Neuron (in vitro differentiated cells): ENCODE results near the gene ZNF280B.
"Not testable (repeated sequence)": the region's sequence is repeated elsewhere in the genome, so short reads cannot be mapped to it uniquely, and the experiment has no call there.

Experiments
- H2AFZ ChIP-seq: one replicate; pipeline ENCODE4 v1.6.1; 2013; ENCODE audit warnings: low read depth, mild to moderate bottlenecking, inconsistent platforms, low read length, moderate library complexity
- H3K27me3 ChIP-seq: one replicate; pipeline ENCODE4 v1.6.1; 2013; ENCODE audit warnings: low read length; ENCODE audit not compliant: insufficient read depth
- H3K36me3 ChIP-seq: one replicate; pipeline ENCODE4 v1.6.1; 2013; ENCODE audit warnings: low read length; ENCODE audit not compliant: insufficient read depth
- H3K4me1 ChIP-seq: one replicate; pipeline ENCODE4 v1.6.1; 2013; ENCODE audit warnings: low read length; ENCODE audit not compliant: insufficient read depth
- H3K4me3 ChIP-seq: 2 replicates; pipeline ENCODE4 v1.5.1; 2013; ENCODE audit warnings: mild to moderate bottlenecking, low read length, moderate library complexity
- H3K9me3 ChIP-seq: one replicate; pipeline ENCODE4 v1.6.1; 2013; ENCODE audit warnings: low read length

ZNF280B gene

GRCh38 chr22:22484023-22484422 lies 24.5 kb downstream of the ZNF280B start:
- no peak overlapping the region for H3K4me3 ChIP-seq
- H3K9me3 ChIP-seq: no peaks in the 10 kb centered on the region
- peaks cover 31% of the 10 kb centered on the region for H3K36me3 ChIP-seq
- H2AFZ ChIP-seq: no peak overlapping the region
- no peaks in the 10 kb centered on the region for H3K27me3 ChIP-seq
- no peaks in the 10 kb centered on the region for H3K4me1 ChIP-seq

- no peaks in the 10 kb centered on the region for H3K9me3 ChIP-seq
- peaks cover 6% of the 10 kb centered on the region for H3K4me1 ChIP-seq
- H3K4me3 ChIP-seq: no peak overlapping the region
- peaks cover 7% of the 10 kb centered on the region for H3K36me3 ChIP-seq
- no peaks in the 10 kb centered on the region for H3K27me3 ChIP-seq
- no peak overlapping the region for H2AFZ ChIP-seq
These were observed 27.6 kb downstream of the ZNF280B start for GRCh38 chr22:22480940-22481339.

- H3K9me3 ChIP-seq: no peaks in the 10 kb centered on the region
- no peak overlapping the region for H3K4me3 ChIP-seq
These were observed 28.5 kb downstream of the ZNF280B start for GRCh38 chr22:22479999-22480532.

GRCh38 chr22:22479116-22479515 lies 29.4 kb downstream of the ZNF280B start:
- H3K27me3 ChIP-seq: no peaks in the 10 kb centered on the region
- peaks cover 13% of the 10 kb centered on the region for H3K4me1 ChIP-seq
- H3K4me3 ChIP-seq: no peak overlapping the region
- no peaks in the 10 kb centered on the region for H3K36me3 ChIP-seq
- no peaks in the 10 kb centered on the region for H3K9me3 ChIP-seq
- H2AFZ ChIP-seq: no peak overlapping the region

More at GRCh38 chr22:22479999-22480532, 28.5 kb downstream of the ZNF280B start:
- H3K4me1 ChIP-seq: peaks cover 6% of the 10 kb centered on the region
- no peaks in the 10 kb centered on the region for H3K36me3 ChIP-seq
- H2AFZ ChIP-seq: no peak overlapping the region
- no peaks in the 10 kb centered on the region for H3K27me3 ChIP-seq

GRCh38 chr22:22478470-22478869 lies 30.1 kb downstream of the ZNF280B start:
- H3K27me3 ChIP-seq: no peaks in the 10 kb centered on the region
- no peaks in the 10 kb centered on the region for H3K36me3 ChIP-seq
- peak overlapping the region; percentile 28 for H2AFZ ChIP-seq
- H3K4me1 ChIP-seq: peaks cover 13% of the 10 kb centered on the region
- no peak overlapping the region for H3K4me3 ChIP-seq
- no peaks in the 10 kb centered on the region for H3K9me3 ChIP-seq

- no peaks in the 10 kb centered on the region for H3K27me3 ChIP-seq
- H3K4me3 ChIP-seq: no peak overlapping the region
- no peak overlapping the region for H2AFZ ChIP-seq
- H3K4me1 ChIP-seq: peaks cover 13% of the 10 kb centered on the region
- H3K9me3 ChIP-seq: no peaks in the 10 kb centered on the region
- no peaks in the 10 kb centered on the region for H3K36me3 ChIP-seq
These were observed 33.8 kb downstream of the ZNF280B start for GRCh38 chr22:22474733-22475132.

GRCh38 chr22:22471104-22471503 lies 37.4 kb downstream of the ZNF280B start:
- not testable (repeated sequence) for H3K4me3 ChIP-seq, H2AFZ ChIP-seq, H3K4me1 ChIP-seq, H3K27me3 ChIP-seq, H3K9me3 ChIP-seq, H3K36me3 ChIP-seq

GRCh38 chr22:22469527-22469926 lies 39.0 kb downstream of the ZNF280B start:
- H3K9me3 ChIP-seq: no peaks in the 10 kb centered on the region
- H3K27me3 ChIP-seq: no peaks in the 10 kb centered on the region
- peaks cover 2% of the 10 kb centered on the region for H3K4me1 ChIP-seq
- no peak overlapping the region for H2AFZ ChIP-seq
- H3K36me3 ChIP-seq: no peaks in the 10 kb centered on the region
- H3K4me3 ChIP-seq: no peak overlapping the region

- not testable (repeated sequence) for H3K4me3 ChIP-seq, H3K4me1 ChIP-seq, H3K27me3 ChIP-seq, H3K9me3 ChIP-seq, H3K36me3 ChIP-seq, H2AFZ ChIP-seq
These were observed 39.6 kb downstream of the ZNF280B start for GRCh38 chr22:22468794-22469469.

GRCh38 chr22:22467112-22467511 lies 41.4 kb downstream of the ZNF280B start:
- H2AFZ ChIP-seq: no peak overlapping the region

GRCh38 chr22:22465782-22466181 lies 42.8 kb downstream of the ZNF280B start:
- Histone ChIP-seq H3K27me3 (no peaks in the 10 kb centered on the region), H3K36me3 (no peaks in the 10 kb centered on the region), H3K4me1 (no peaks in the 10 kb centered on the region), H2AFZ (no peak overlapping the region), H3K4me3 (no peak overlapping the region), H3K9me3 (no peaks in the 10 kb centered on the region)

More at GRCh38 chr22:22467112-22467511, 41.4 kb downstream of the ZNF280B start:
- H3K27me3 ChIP-seq: no peaks in the 10 kb centered on the region
- no peaks in the 10 kb centered on the region for H3K36me3 ChIP-seq
- no peaks in the 10 kb centered on the region for H3K4me1 ChIP-seq
- H3K9me3 ChIP-seq: no peaks in the 10 kb centered on the region
- H3K4me3 ChIP-seq: no peak overlapping the region

- H3K36me3 ChIP-seq: no peaks in the 10 kb centered on the region
- H3K4me3 ChIP-seq: no peak overlapping the region
- H3K4me1 ChIP-seq: no peaks in the 10 kb centered on the region
- H2AFZ ChIP-seq: no peak overlapping the region
- H3K27me3 ChIP-seq: no peaks in the 10 kb centered on the region
- no peaks in the 10 kb centered on the region for H3K9me3 ChIP-seq
These were observed 43.4 kb downstream of the ZNF280B start for GRCh38 chr22:22465094-22465602.

GRCh38 chr22:22464541-22465054 lies 43.9 kb downstream of the ZNF280B start:
- no peaks in the 10 kb centered on the region for H3K27me3 ChIP-seq
- no peak overlapping the region for H3K4me3 ChIP-seq
- no peaks in the 10 kb centered on the region for H3K9me3 ChIP-seq
- no peaks in the 10 kb centered on the region for H3K36me3 ChIP-seq
- H3K4me1 ChIP-seq: no peaks in the 10 kb centered on the region
- H2AFZ ChIP-seq: no peak overlapping the region
